ENCODE measurements around the gene IGSF21. TPM values are rescaled to one million over a fixed set of nuclear protein-coding genes. Genes with fewer than 3 reads are reported as not detected.

IGSF21 gene
- total and polyA plus RNA-seq, 2 donors (not counting 1 experiment from before 2014, with no cell fraction given) = not detected

GRCh38 chr1:18191037-18191436 is 83.4 kb downstream of the IGSF21 start:
- peaks cover 5% of the 10 kb centered on the region for H3K9me3 Mint-ChIP-seq (ENCODE audit: insufficient read depth)
- ATAC-seq (ENCODE audit: low read depth) (no peak), DNase-seq (no peak)
- POLR2A ChIA-PET = no interaction called here
- Histone ChIP-seq H3K27me3 (replicated peaks in 1 of 4; ENCODE audit: control extremely low read depth in 1 of 4, control insufficient read depth in 3 of 4, insufficient read depth in 4 of 4, low read length in 3 of 4) (peaks cover 0 to 4% (median 0%) of the 10 kb centered on the region in 4 experiments), H3K27ac (ENCODE audit: low read length in 2 of 2) (no peak overlapping the region), H4K20me1 (ENCODE audit: control insufficient read depth, insufficient read depth, low read length, poor library complexity, severe bottlenecking) (no peaks in the 10 kb centered on the region), H3K9ac (ENCODE audit: low read length) (no peak overlapping the region), H3K79me2 (ENCODE audit: control insufficient read depth, insufficient read depth, low read length) (no peaks in the 10 kb centered on the region), H3K9me3 (ENCODE audit: control extremely low read depth in 1 of 3, control insufficient read depth in 2 of 3, insufficient read depth in 1 of 3, low read length in 2 of 3) (peaks cover 0 to 5% (median 0%) of the 10 kb centered on the region in 3 donors), H3K4me2 (replicated peaks; ENCODE audit: low read depth, low read length, poor library complexity, severe bottlenecking) (no peak overlapping the region), H3K4me3 (ENCODE audit: control extremely low read depth in 1 of 5, extremely low read depth in 1 of 5, insufficient read depth in 1 of 5, low read depth in 2 of 5, low read length in 4 of 5) (no peak overlapping the region), H2AFZ (ENCODE audit: insufficient read depth, low read depth, low read length, poor library complexity, severe bottlenecking) (no peak overlapping the region), H3K4me1 (ENCODE audit: control insufficient read depth in 2 of 2, insufficient read depth in 2 of 2, low read length in 2 of 2) (no peaks in the 10 kb centered on the region), H3K36me3 (replicated peaks in 1 of 2; ENCODE audit: control extremely low read depth in 1 of 2, control insufficient read depth in 1 of 2, extremely low read depth in 1 of 2, insufficient read depth in 2 of 2, low read length in 1 of 2) (no peaks in the 10 kb centered on the region)
- H3K4me3 Mint-ChIP-seq = no peak overlapping the region
- no peak overlapping the region for H3K27ac Mint-ChIP-seq
- H3K27me3 Mint-ChIP-seq = peaks cover 17% of the 10 kb centered on the region
- intact Hi-C loops (cut with micrococcal nuclease) = no loop called here
- CTCF ChIA-PET = no interaction called here
- H3K4me1 Mint-ChIP-seq = no peaks in the 10 kb centered on the region
- TF ChIP-seq EZH2 (IDR thresholded peaks at IDR 0.05; ENCODE audit: borderline replicate concordance, insufficient read depth, low read depth, low read length, poor library complexity, severe bottlenecking) = no peak
- TF ChIP-seq CTCF (IDR thresholded peaks at IDR 0.05) = no peak
- 84% methylated on average over 2 of the region's 3 CpGs for WGBS (ENCODE audit: insufficient coverage)

GRCh38 chr1:18191481-18192155 is 84.0 kb downstream of the IGSF21 start:
- Histone ChIP-seq H3K4me2 (replicated peaks; ENCODE audit: low read depth, low read length, poor library complexity, severe bottlenecking) (no peak overlapping the region), H4K20me1 (ENCODE audit: control insufficient read depth, insufficient read depth, low read length, poor library complexity, severe bottlenecking) (no peaks in the 10 kb centered on the region), H3K9me3 (ENCODE audit: control extremely low read depth in 1 of 3, control insufficient read depth in 2 of 3, insufficient read depth in 1 of 3, low read length in 2 of 3) (peaks cover 0 to 5% (median 0%) of the 10 kb centered on the region in 3 donors), H3K4me3 (ENCODE audit: control extremely low read depth in 1 of 5, extremely low read depth in 1 of 5, insufficient read depth in 1 of 5, low read depth in 2 of 5, low read length in 4 of 5) (no peak overlapping the region), H3K9ac (ENCODE audit: low read length) (no peak overlapping the region), H3K27ac (ENCODE audit: low read length in 2 of 2) (no peak overlapping the region), H3K27me3 (replicated peaks in 1 of 4; ENCODE audit: control extremely low read depth in 1 of 4, control insufficient read depth in 3 of 4, insufficient read depth in 4 of 4, low read length in 3 of 4) (peaks cover 0 to 7% (median 0%) of the 10 kb centered on the region in 4 experiments), H3K79me2 (ENCODE audit: control insufficient read depth, insufficient read depth, low read length) (no peaks in the 10 kb centered on the region), H3K36me3 (replicated peaks in 1 of 2; ENCODE audit: control extremely low read depth in 1 of 2, control insufficient read depth in 1 of 2, extremely low read depth in 1 of 2, insufficient read depth in 2 of 2, low read length in 1 of 2) (no peaks in the 10 kb centered on the region), H2AFZ (ENCODE audit: insufficient read depth, low read depth, low read length, poor library complexity, severe bottlenecking) (no peak overlapping the region), H3K4me1 (ENCODE audit: control insufficient read depth in 2 of 2, insufficient read depth in 2 of 2, low read length in 2 of 2) (no peaks in the 10 kb centered on the region)
- Mint-ChIP-seq H3K27me3 (peaks cover 19% of the 10 kb centered on the region), H3K27ac (no peak overlapping the region), H3K4me1 (no peaks in the 10 kb centered on the region), H3K9me3 (ENCODE audit: insufficient read depth) (peaks cover 5% of the 10 kb centered on the region), H3K4me3 (no peak overlapping the region)
- TF ChIP-seq EZH2 (IDR thresholded peaks at IDR 0.05; ENCODE audit: borderline replicate concordance, insufficient read depth, low read depth, low read length, poor library complexity, severe bottlenecking) = no peak
- no peak for TF ChIP-seq CTCF (IDR thresholded peaks at IDR 0.05)
- ChIA-PET CTCF (no interaction called here), POLR2A (no interaction called here)
- no peak for DNase-seq
- intact Hi-C loops (cut with micrococcal nuclease) = no loop called here
- 72% methylated on average over 16 of the region's 18 CpGs for WGBS (ENCODE audit: insufficient coverage)
- no peak for ATAC-seq (ENCODE audit: low read depth)
